HL-60/S4 (cell line): ENCODE data around the gene USP28.
"Not testable (repeated sequence)": the region's sequence is repeated elsewhere in the genome, so short reads cannot be mapped to it uniquely, and the experiment has no call there.

Experiments used
- in situ Hi-C: fragments of 300-500 bp; cut with MboI; formaldehyde crosslinking; loops from 2 replicates; pipeline ENCODE4 v1.14.3; 2022; ENCODE audit warnings: low sequenced_read_pairs

Gene USP28

GRCh38 chr11:113875234-113876073 lies at the start of gene USP28:
Gene USP28 (minus strand): TSS chr11:113875572. CDS start chr11:113875501, 71 bp downstream.
- in situ Hi-C loops, result no loop called here

GRCh38 chr11:113923572-113923971 lies 48.2 kb upstream of the USP28 start:
- in situ Hi-C loops, result no loop called here

GRCh38 chr11:113911491-113911890 lies 36.1 kb upstream of the USP28 start:
- in situ Hi-C loops, result not testable (repeated sequence)

- in situ Hi-C loops, result no loop called here
Measured at GRCh38 chr11:113908098-113908497, 32.7 kb upstream of the USP28 start.

- in situ Hi-C loops, result no loop called here
Measured at GRCh38 chr11:113907681-113908080, 32.3 kb upstream of the USP28 start.

GRCh38 chr11:113907152-113907551 lies 31.8 kb upstream of the USP28 start:
- in situ Hi-C loops, result no loop called here

GRCh38 chr11:113906516-113906915 lies 31.1 kb upstream of the USP28 start:
- in situ Hi-C loops, result no loop called here

GRCh38 chr11:113906038-113906437 lies 30.7 kb upstream of the USP28 start:
- in situ Hi-C loops, result no loop called here

- in situ Hi-C loops, result no loop called here
Measured at GRCh38 chr11:113904379-113905101, 29.2 kb upstream of the USP28 start, which contains the start of gene HTR3B. Gene HTR3B (plus strand): TSS chr11:113904796. CDS start chr11:113904934, 138 bp downstream.

GRCh38 chr11:113901141-113901540 lies 25.8 kb upstream of the USP28 start:
- in situ Hi-C loops, result no loop called here

GRCh38 chr11:113896156-113896879 lies 20.9 kb upstream of the USP28 start:
- in situ Hi-C loops, result loop anchor here (10.0 kb wide), 1 partner anchor 368 kb away; no protein-coding TSS in a partner anchor

GRCh38 chr11:113895367-113896155 lies 20.2 kb upstream of the USP28 start:
- in situ Hi-C loops, result loop anchor here (10.0 kb wide), 1 partner anchor 369 kb away; no protein-coding TSS in a partner anchor

GRCh38 chr11:113894421-113894996 lies 19.1 kb upstream of the USP28 start:
- in situ Hi-C loops, result loop anchor here (10.0 kb wide), 1 partner anchor 370 kb away; no protein-coding TSS in a partner anchor

- in situ Hi-C loops, result no loop called here
Measured at GRCh38 chr11:113888848-113889247, 13.5 kb upstream of the USP28 start.

- in situ Hi-C loops, result no loop called here
Measured at GRCh38 chr11:113885897-113886296, 10.5 kb upstream of the USP28 start.

GRCh38 chr11:113884361-113884836 lies 9.0 kb upstream of the USP28 start:
- in situ Hi-C loops, result no loop called here

GRCh38 chr11:113881856-113882255 lies 6.5 kb upstream of the USP28 start:
- in situ Hi-C loops, result no loop called here

- in situ Hi-C loops, result no loop called here
Measured at GRCh38 chr11:113880971-113881370, 5.6 kb upstream of the USP28 start.

GRCh38 chr11:113879446-113879845 lies 4.1 kb upstream of the USP28 start:
- in situ Hi-C loops, result not testable (repeated sequence)

GRCh38 chr11:113877670-113878055 lies 2.3 kb upstream of the USP28 start:
- in situ Hi-C loops, result no loop called here
